ENCODE data around the gene SCARF2.
"Not testable (repeated sequence)": the region's sequence is repeated elsewhere in the genome, so short reads cannot be mapped to it uniquely, and the experiment has no call there.

The SCARF2 gene

GRCh38 chr22:20470525-20470924, 32.9 kb upstream of the SCARF2 start:
- H3K36me3 ChIP-seq (ENCODE audit: control insufficient read depth, insufficient read depth, low read length); H3K27me3 ChIP-seq (ENCODE audit: control insufficient read depth, insufficient read depth, low read length); H3K9me3 ChIP-seq (ENCODE audit: control insufficient read depth, insufficient read depth, low read length); H3K4me1 ChIP-seq (ENCODE audit: control insufficient read depth, insufficient read depth, low read length); H3K9ac ChIP-seq (ENCODE audit: low read depth, low read length); H3K4me3 ChIP-seq (ENCODE audit: low read depth, low read length): not testable (repeated sequence)

- Histone ChIP-seq H3K4me1 (ENCODE audit: control insufficient read depth, insufficient read depth, low read length) (no peaks in the 10 kb centered on the region), H3K4me3 (ENCODE audit: low read depth, low read length) (no peak overlapping the region), H3K27me3 (ENCODE audit: control insufficient read depth, insufficient read depth, low read length) (no peaks in the 10 kb centered on the region), H3K9ac (ENCODE audit: low read depth, low read length) (no peak overlapping the region), H3K36me3 (ENCODE audit: control insufficient read depth, insufficient read depth, low read length) (peaks cover 10% of the 10 kb centered on the region), H3K9me3 (ENCODE audit: control insufficient read depth, insufficient read depth, low read length) (no peaks in the 10 kb centered on the region)
Observed at GRCh38 chr22:20469110-20469868, 31.7 kb upstream of the SCARF2 start.

- Histone ChIP-seq H3K9ac (ENCODE audit: low read depth, low read length) (no peak overlapping the region), H3K4me1 (ENCODE audit: control insufficient read depth, insufficient read depth, low read length) (no peaks in the 10 kb centered on the region), H3K4me3 (ENCODE audit: low read depth, low read length) (no peak overlapping the region), H3K36me3 (ENCODE audit: control insufficient read depth, insufficient read depth, low read length) (peaks cover 10% of the 10 kb centered on the region), H3K9me3 (ENCODE audit: control insufficient read depth, insufficient read depth, low read length) (no peaks in the 10 kb centered on the region), H3K27me3 (ENCODE audit: control insufficient read depth, insufficient read depth, low read length) (no peaks in the 10 kb centered on the region)
Observed at GRCh38 chr22:20466659-20467379, 29.2 kb upstream of the SCARF2 start.

GRCh38 chr22:20465759-20466077, 28.1 kb upstream of the SCARF2 start:
- H3K4me1 ChIP-seq (ENCODE audit: control insufficient read depth, insufficient read depth, low read length), result no peaks in the 10 kb centered on the region
- no peaks in the 10 kb centered on the region for H3K27me3 ChIP-seq (ENCODE audit: control insufficient read depth, insufficient read depth, low read length)
- H3K36me3 ChIP-seq (ENCODE audit: control insufficient read depth, insufficient read depth, low read length), result peaks cover 6% of the 10 kb centered on the region
- no peaks in the 10 kb centered on the region for H3K9me3 ChIP-seq (ENCODE audit: control insufficient read depth, insufficient read depth, low read length)
- H3K9ac ChIP-seq (ENCODE audit: low read depth, low read length), result no peak overlapping the region
- no peak overlapping the region for H3K4me3 ChIP-seq (ENCODE audit: low read depth, low read length)

GRCh38 chr22:20464912-20465758, 27.5 kb upstream of the SCARF2 start:
- no peaks in the 10 kb centered on the region for H3K27me3 ChIP-seq (ENCODE audit: control insufficient read depth, insufficient read depth, low read length)
- no peaks in the 10 kb centered on the region for H3K4me1 ChIP-seq (ENCODE audit: control insufficient read depth, insufficient read depth, low read length)
- no peak overlapping the region for H3K4me3 ChIP-seq (ENCODE audit: low read depth, low read length)
- no peaks in the 10 kb centered on the region for H3K9me3 ChIP-seq (ENCODE audit: control insufficient read depth, insufficient read depth, low read length)
- no peak overlapping the region for H3K9ac ChIP-seq (ENCODE audit: low read depth, low read length)
- peaks cover 6% of the 10 kb centered on the region for H3K36me3 ChIP-seq (ENCODE audit: control insufficient read depth, insufficient read depth, low read length)

- Histone ChIP-seq H3K4me3 (ENCODE audit: low read depth, low read length) (no peak overlapping the region), H3K9me3 (ENCODE audit: control insufficient read depth, insufficient read depth, low read length) (no peaks in the 10 kb centered on the region), H3K4me1 (ENCODE audit: control insufficient read depth, insufficient read depth, low read length) (no peaks in the 10 kb centered on the region), H3K36me3 (ENCODE audit: control insufficient read depth, insufficient read depth, low read length) (peaks cover 6% of the 10 kb centered on the region), H3K9ac (ENCODE audit: low read depth, low read length) (no peak overlapping the region), H3K27me3 (ENCODE audit: control insufficient read depth, insufficient read depth, low read length) (no peaks in the 10 kb centered on the region)
Observed at GRCh38 chr22:20464096-20464614, 26.5 kb upstream of the SCARF2 start.

- Histone ChIP-seq H3K9me3 (ENCODE audit: control insufficient read depth, insufficient read depth, low read length) (no peaks in the 10 kb centered on the region), H3K27me3 (ENCODE audit: control insufficient read depth, insufficient read depth, low read length) (no peaks in the 10 kb centered on the region), H3K9ac (ENCODE audit: low read depth, low read length) (no peak overlapping the region), H3K36me3 (ENCODE audit: control insufficient read depth, insufficient read depth, low read length) (peaks cover 6% of the 10 kb centered on the region), H3K4me1 (ENCODE audit: control insufficient read depth, insufficient read depth, low read length) (no peaks in the 10 kb centered on the region), H3K4me3 (ENCODE audit: low read depth, low read length) (no peak overlapping the region)
Observed at GRCh38 chr22:20463324-20464095, 25.9 kb upstream of the SCARF2 start.

GRCh38 chr22:20459862-20460261, 22.2 kb upstream of the SCARF2 start:
- Histone ChIP-seq H3K27me3 (ENCODE audit: control insufficient read depth, insufficient read depth, low read length) (no peaks in the 10 kb centered on the region), H3K9me3 (ENCODE audit: control insufficient read depth, insufficient read depth, low read length) (no peaks in the 10 kb centered on the region), H3K4me3 (ENCODE audit: low read depth, low read length) (no peak overlapping the region), H3K36me3 (ENCODE audit: control insufficient read depth, insufficient read depth, low read length) (peaks cover 9% of the 10 kb centered on the region), H3K4me1 (ENCODE audit: control insufficient read depth, insufficient read depth, low read length) (peaks cover 3% of the 10 kb centered on the region), H3K9ac (ENCODE audit: low read depth, low read length) (no peak overlapping the region)

GRCh38 chr22:20459152-20459542, 21.5 kb upstream of the SCARF2 start:
- peaks cover 3% of the 10 kb centered on the region for H3K36me3 ChIP-seq (ENCODE audit: control insufficient read depth, insufficient read depth, low read length)
- H3K4me3 ChIP-seq (ENCODE audit: low read depth, low read length), result no peak overlapping the region
- H3K27me3 ChIP-seq (ENCODE audit: control insufficient read depth, insufficient read depth, low read length), result no peaks in the 10 kb centered on the region
- H3K9me3 ChIP-seq (ENCODE audit: control insufficient read depth, insufficient read depth, low read length), result no peaks in the 10 kb centered on the region
- peaks cover 3% of the 10 kb centered on the region for H3K4me1 ChIP-seq (ENCODE audit: control insufficient read depth, insufficient read depth, low read length)
- no peak overlapping the region for H3K9ac ChIP-seq (ENCODE audit: low read depth, low read length)

GRCh38 chr22:20458530-20459151, 21.0 kb upstream of the SCARF2 start:
- Histone ChIP-seq H3K9me3 (ENCODE audit: control insufficient read depth, insufficient read depth, low read length) (no peaks in the 10 kb centered on the region), H3K4me3 (ENCODE audit: low read depth, low read length) (no peak overlapping the region), H3K4me1 (ENCODE audit: control insufficient read depth, insufficient read depth, low read length) (peaks cover 3% of the 10 kb centered on the region), H3K36me3 (ENCODE audit: control insufficient read depth, insufficient read depth, low read length) (peaks cover 3% of the 10 kb centered on the region), H3K9ac (ENCODE audit: low read depth, low read length) (no peak overlapping the region), H3K27me3 (ENCODE audit: control insufficient read depth, insufficient read depth, low read length) (no peaks in the 10 kb centered on the region)
